HuH-7 (cell line): ENCODE measurements around the gene MBD3L3.
"Not testable (repeated sequence)": the region's sequence is repeated elsewhere in the genome, so short reads cannot be mapped to it uniquely, and the experiment has no call there.

Experiments
- DNase-seq: peaks from one replicate; pipeline ENCODE4 v3.0.0; 2011; ENCODE audit warnings: low spot score

The MBD3L3 gene

DNA sequence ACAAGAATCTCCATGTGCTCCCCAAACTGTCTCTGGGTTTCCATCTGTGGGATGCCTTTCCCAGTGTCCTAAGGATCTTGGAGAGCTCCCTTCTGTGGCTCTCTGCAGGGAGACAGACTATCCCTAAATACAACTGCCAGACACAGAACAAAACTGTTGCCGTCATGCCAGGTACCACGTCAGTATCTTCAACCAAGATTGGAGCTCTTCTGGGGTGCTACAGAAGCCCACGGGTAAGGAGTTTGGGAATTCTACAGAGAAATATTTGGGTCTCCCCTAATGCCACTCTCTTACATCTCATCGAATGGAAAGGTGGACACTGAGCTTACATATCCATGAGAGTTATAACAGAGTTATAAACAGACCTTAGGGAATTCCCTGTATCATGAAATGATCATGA is 4.9 kb upstream of the MBD3L3 start:
- no peak for DNase-seq

DNA sequence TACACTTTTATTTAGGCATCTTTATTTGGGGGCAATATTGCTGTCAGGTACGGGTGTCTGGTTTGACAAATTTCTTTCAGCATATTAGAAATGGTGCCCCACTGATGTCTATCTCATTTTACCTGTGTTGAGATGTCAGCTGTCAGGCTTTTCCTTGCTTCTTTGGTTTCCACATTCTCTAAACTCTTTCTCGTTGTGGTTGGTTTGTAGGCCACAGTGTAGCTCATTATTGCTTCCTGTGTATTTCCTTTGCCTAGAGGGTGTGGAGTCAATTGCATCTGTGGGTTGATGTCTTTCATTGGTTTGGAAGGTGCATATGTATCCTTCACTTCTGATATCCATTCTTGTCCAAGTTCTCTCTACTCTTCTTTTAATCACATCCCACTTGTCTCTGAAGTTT is 1.5 kb upstream of the MBD3L3 start:
- not testable (repeated sequence) for DNase-seq

- DNase-seq: not testable (repeated sequence)
These were observed 2.1 kb downstream of the MBD3L3 start for GRCh38 chr19:7056371-7056770.

DNA sequence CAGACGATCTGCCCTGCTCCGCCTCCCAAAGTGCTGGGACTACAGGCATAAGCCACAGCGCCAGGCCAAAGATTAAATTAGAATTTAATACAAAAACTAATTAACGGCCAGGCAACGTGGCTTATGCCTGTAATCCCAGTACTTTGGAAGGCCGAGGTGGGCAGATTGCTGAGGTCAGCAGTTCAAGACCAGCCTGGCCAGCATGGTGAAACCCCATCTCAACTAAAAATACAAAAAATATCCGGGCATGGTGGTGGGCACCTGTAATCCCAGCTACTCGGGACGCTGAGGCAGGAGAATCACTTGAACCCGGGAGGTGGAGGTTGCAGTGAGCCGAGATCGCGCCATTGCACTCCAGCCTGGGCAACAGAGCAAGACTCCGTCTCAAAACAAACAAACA is 2.8 kb downstream of the MBD3L3 start:
- not testable (repeated sequence) for DNase-seq

DNA sequence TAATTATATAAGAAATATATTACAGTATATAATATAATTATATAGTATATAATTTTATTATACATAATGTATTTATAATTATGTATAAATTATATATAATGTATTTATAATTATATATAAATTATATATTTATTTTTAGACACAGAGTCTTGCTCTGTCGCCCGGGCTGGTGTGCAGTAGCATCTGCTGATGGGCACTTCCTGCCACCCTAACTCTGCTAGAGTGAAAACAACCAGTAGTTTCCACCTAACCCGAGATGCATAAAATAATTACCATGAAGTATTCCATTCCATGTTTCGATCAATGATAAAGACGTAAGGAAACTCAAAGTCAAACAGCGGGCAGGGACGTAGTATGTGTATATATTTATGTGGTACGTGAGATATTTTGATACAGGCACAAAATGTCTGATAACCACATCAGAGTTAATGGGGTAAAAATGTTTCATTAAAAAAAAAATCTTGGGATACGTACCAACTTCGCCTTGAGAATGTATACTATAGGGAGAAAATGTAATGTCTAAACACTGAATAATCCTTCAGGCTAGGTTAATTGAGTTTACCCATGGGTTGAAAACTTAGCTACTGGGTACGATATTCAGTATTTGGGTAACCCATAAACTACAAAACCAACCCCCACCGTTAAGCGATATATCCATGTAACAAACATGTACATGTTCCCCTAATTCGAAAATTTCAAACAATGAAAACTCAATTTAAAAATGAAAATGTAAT is 3.7 kb downstream of the MBD3L3 start:
- not testable (repeated sequence) for DNase-seq

DNA sequence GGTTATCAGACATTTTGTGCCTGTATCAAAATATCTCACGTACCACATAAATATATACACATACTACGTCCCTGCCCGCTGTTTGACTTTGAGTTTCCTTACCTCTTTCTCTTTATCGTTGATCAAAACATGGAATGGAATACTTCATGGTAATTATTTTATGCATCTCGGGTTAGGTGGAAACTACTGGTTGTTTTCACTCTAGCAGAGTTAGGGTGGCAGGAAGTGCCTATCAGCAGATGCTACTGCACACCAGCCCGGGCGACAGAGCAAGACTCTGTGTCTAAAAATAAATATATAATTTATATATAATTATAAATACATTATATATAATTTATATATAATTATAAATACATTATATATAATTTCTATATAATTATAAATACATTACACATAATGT is 5.6 kb downstream of the MBD3L3 start:
- DNase-seq: not testable (repeated sequence)

GRCh38 chr19:7051421-7051820 is 7.1 kb downstream of the MBD3L3 start:
- DNase-seq: not testable (repeated sequence)

- DNase-seq: not testable (repeated sequence)
These were observed 9.5 kb downstream of the MBD3L3 start, which contains the start of gene MBD3L2 for GRCh38 chr19:7049021-7049420. MBD3L2 (plus strand) TSS chr19:7049321; CDS start chr19:7049374, 53 bp downstream.

GRCh38 chr19:7041563-7041962 is 16.9 kb downstream of the MBD3L3 start:
- not testable (repeated sequence) for DNase-seq

- not testable (repeated sequence) for DNase-seq
These were observed 18.4 kb downstream of the MBD3L3 start, which contains the start of gene MBD3L4 for GRCh38 chr19:7040079-7040478. MBD3L4 (minus strand) TSS chr19:7040179; CDS start chr19:7040144, 35 bp downstream.

DNA sequence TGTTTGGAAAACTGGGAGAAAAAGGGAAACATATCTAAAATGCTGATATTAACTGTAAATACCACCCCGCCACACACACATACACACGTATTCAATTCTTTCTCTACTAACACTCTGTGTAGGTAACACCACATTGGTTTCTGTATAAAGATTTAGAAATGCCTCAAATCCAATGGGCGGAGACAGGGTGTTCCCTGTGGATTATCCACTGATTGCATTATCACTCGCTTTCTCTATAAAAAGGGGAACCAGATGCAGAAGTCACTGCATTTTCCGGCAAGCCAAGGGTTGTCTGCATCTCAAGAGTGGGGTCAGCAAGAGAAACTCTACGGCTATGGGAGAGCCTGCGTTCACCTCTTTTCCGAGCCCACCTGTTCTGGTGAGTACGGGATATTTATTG is 28.2 kb downstream of the MBD3L3 start, which contains the start of gene MBD3L5:
MBD3L5 (plus strand) TSS at position 301 of the 400 bp plus-strand sequence; CDS start at position 335, 34 bp downstream.
- DNase-seq: not testable (repeated sequence)

- not testable (repeated sequence) for DNase-seq
These were observed 29.7 kb downstream of the MBD3L3 start for GRCh38 chr19:7028790-7029189.

GRCh38 chr19:7021331-7021730 is 37.1 kb downstream of the MBD3L3 start, which contains the start of gene MBD3L2B:
MBD3L2B (minus strand) TSS chr19:7021431; CDS start chr19:7021397, 34 bp downstream.
- not testable (repeated sequence) for DNase-seq

GRCh38 chr19:7018828-7019227 is 39.6 kb downstream of the MBD3L3 start:
- DNase-seq: no peak

- no peak for DNase-seq
These were observed 44.8 kb downstream of the MBD3L3 start for GRCh38 chr19:7013678-7014077.

DNA sequence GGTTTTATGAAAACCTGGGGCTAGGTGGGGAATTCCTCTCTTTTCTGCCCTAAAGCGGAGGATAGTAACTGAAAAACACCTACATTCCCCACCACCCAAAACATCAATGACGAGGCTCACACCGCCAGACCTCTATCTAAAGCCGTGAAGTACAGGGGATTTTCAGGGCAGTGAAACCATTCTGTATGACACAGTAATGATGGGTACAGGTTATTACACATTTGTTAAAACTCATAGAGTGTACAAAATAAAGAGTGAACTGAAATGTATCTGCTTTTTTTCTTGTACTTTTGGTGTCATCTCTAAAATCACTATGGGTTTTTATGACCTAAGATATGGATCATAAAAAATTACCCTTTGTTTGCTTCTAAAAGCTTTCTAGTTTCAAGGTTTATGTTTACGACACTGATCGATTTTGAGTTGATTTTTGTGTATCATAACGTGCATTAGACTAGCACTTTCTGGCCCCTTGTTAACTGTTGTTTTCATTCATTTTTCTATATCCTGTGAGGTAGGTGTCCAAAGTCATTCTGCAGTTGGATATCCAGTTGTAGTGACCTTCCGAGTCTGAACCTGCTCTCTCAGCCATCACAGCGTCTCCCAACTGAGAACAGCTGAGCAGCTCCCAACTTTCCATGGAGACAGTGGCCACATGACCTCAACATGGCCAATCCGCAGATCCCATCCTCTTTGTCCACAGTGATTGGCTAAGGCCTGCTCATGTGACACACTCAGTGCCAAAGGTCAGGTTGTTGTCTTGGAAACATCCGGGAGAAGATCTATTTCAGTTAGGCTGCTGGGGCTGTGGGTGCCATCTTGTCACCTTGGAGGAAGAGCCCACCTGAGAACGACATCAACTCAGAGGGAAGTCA is 47.5 kb downstream of the MBD3L3 start:
- no peak for DNase-seq

DNA sequence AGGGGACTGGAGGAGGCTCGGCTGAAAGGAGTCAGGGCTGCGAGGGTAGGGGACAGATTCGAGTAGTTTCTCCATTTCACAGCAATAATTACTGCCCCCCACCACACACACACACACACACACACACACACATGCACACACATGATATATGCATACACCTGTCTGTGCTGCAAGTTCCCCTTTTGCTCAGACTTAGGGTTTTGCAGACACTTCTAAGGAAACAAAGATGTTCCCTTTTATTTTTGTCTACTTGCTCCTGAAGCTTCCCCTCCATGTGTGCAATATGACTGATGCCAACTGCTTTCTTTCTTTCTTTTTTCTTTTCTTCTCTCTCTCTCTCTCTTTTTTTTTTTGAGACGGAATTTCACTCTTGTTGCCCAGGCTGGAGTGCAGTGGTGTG is 50.6 kb downstream of the MBD3L3 start:
- DNase-seq: no peak
